Fibroblast of villous mesenchyme (primary cell): Measurements from ENCODE around the gene FAM78A. TPM values are rescaled to one million over a fixed set of nuclear protein-coding genes. Genes with fewer than 3 reads are reported as not detected.

Experiments used
- DNase-seq: peaks from one replicate; pipeline ENCODE4 v3.0.0-alpha.2; 2010; ENCODE audit warnings: low read depth
- H3K4me3 ChIP-seq: 2 replicates; pipeline ENCODE4 v1.5.1; 2011; ENCODE audit warnings: low read depth, mild to moderate bottlenecking, low read length
- total RNA-seq: library from RNA; depleted of rRNA; stranded (reverse); fragments of >200 nt; gene quantifications from 2 replicates; pipeline ENCODE4 v1.2.3, GENCODE V29; 2012
- TF ChIP-seq, protein P1 (sequence below): IDR thresholded peaks from 2 replicates; pipeline ENCODE4 v1.5.1; 2012; ENCODE audit warnings: low read depth, mild to moderate bottlenecking, low read length; ENCODE audit not compliant: insufficient read depth

Gene FAM78A
- total RNA-seq, 1 donor, result 0.43 TPM

GRCh38 chr9:131298341-131298740, 22.0 kb upstream of the FAM78A start:
- DNase-seq, result no peak
- H3K4me3 ChIP-seq, result no peak overlapping the region
- TF ChIP-seq, protein P1, sequence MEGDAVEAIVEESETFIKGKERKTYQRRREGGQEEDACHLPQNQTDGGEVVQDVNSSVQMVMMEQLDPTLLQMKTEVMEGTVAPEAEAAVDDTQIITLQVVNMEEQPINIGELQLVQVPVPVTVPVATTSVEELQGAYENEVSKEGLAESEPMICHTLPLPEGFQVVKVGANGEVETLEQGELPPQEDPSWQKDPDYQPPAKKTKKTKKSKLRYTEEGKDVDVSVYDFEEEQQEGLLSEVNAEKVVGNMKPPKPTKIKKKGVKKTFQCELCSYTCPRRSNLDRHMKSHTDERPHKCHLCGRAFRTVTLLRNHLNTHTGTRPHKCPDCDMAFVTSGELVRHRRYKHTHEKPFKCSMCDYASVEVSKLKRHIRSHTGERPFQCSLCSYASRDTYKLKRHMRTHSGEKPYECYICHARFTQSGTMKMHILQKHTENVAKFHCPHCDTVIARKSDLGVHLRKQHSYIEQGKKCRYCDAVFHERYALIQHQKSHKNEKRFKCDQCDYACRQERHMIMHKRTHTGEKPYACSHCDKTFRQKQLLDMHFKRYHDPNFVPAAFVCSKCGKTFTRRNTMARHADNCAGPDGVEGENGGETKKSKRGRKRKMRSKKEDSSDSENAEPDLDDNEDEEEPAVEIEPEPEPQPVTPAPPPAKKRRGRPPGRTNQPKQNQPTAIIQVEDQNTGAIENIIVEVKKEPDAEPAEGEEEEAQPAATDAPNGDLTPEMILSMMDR, result no peak

DNA sequence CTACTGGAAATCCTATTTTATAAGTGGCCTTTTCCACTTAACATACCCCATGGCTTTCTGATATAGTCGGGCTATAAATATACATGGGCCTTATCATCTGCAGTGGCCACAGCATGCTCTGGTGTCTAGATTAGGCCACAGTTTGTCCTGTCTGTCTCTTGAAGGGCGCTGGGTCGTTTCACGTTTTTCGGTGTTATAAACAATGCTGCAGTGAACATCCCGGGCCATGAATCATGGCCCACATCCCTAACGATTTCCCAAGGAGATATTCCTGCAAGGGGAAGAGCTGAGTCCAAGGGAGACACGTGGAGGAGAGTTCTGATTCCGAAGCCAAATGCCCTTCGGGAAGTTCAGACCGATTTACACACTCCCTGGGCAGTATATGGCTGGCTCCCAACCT, 21.6 kb upstream of the FAM78A start:
- TF ChIP-seq, protein P1, result no peak
- no peak overlapping the region for H3K4me3 ChIP-seq
- DNase-seq, result peak; percentile 76

DNA sequence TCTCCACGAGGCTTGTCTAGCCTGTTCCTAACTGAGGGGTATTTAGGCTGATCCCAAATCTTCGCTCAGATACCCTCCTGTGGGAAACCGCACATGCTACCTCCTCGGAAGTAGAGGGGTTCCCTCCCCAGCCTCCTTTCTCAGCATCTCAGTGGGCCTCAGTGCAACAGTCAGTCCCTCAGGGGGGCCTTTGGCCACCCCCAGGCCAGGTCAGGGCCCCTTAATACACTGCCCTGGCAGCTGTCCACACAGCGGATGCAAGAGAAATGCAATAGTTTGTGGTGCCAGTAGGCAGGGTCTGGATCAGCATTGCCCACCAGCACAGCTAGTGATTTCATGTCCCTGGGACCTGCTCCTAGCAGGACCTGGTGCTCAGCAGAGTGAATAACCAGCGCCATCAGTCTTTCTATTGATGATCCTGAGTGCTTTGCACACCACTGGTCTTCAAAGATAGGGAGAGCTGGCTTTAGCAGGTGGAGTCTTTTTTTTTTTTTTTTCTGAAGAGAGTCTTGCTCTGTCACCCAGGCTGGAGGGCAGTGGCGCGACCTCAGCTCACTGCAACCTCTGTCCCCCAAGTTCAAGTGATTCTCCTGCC, 20.7 kb upstream of the FAM78A start:
- DNase-seq, result no peak
- TF ChIP-seq, protein P1, result no peak
- H3K4me3 ChIP-seq, result no peak overlapping the region

DNA sequence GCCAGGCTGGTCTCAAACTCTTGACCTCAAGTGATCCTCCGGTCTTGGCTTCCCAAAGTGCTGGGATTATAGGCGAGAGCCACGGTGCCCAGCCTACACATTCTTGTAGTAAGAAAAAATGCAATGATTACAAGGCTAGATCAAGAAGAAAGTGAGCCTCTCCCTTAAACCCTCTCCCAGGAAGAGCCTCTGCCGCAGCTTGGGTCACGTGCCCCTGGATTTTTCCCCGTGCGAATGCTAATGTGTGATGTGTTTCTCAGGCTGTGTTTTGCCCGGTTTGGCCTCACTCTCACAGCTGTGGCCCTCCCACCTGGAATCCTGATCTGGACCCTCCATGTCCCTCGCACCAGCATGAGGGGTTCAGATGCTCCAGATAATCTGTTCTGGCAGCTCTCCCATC, 20.1 kb upstream of the FAM78A start:
- peak; percentile 36 for DNase-seq
- TF ChIP-seq, protein P1, result no peak
- no peak overlapping the region for H3K4me3 ChIP-seq

GRCh38 chr9:131292937-131293336, 16.6 kb upstream of the FAM78A start:
- no peak for DNase-seq
- no peak overlapping the region for H3K4me3 ChIP-seq
- TF ChIP-seq, protein P1, result no peak

- no peak overlapping the region for H3K4me3 ChIP-seq
- TF ChIP-seq, protein P1, result no peak
Measured at GRCh38 chr9:131291795-131292315, 15.5 kb upstream of the FAM78A start.

More at GRCh38 chr9:131291795-131292315, 15.5 kb upstream of the FAM78A start:
- no peak for DNase-seq
